ENCODE results near the gene JAKMIP1. TPM values are rescaled to one million over a fixed set of nuclear protein-coding genes. Genes with fewer than 3 reads are reported as not detected.
A peak's percentile ranks its signal among the peaks of the same experiment; 100 is the strongest.

The JAKMIP1 gene
- total RNA-seq, 4 donors from 2014 or later, result 0.67 to 1.3 (median 1.1) TPM

GRCh38 chr4:6087669-6088341, 112.5 kb downstream of the JAKMIP1 start:
- H3K36me3 ChIP-seq, result no peaks in the 10 kb centered on the region
- intact Hi-C loops (cut with DNase I), result loop anchor here (5.0 kb wide), 1 partner anchor 91 kb away; no protein-coding TSS in a partner anchor

GRCh38 chr4:6086846-6087245, 113.5 kb downstream of the JAKMIP1 start:
- intact Hi-C loops (cut with DNase I), result loop anchor here (5.0 kb wide), 1 partner anchor 90 kb away; no protein-coding TSS in a partner anchor
- Histone ChIP-seq H3K4me3 (no peak overlapping the region), H3K9me3 (no peaks in the 10 kb centered on the region), H3K27ac (no peak overlapping the region), H3K27me3 (peaks cover 0 to 14% (median 0%) of the 10 kb centered on the region in 4 donors), H3K36me3 (no peaks in the 10 kb centered on the region), H3K4me1 (no peaks in the 10 kb centered on the region)
- no peak for DNase-seq
- no peak for TF ChIP-seq POLR2A (IDR thresholded peaks at IDR 0.05)
- no peak for TF ChIP-seq CTCF (IDR thresholded peaks at IDR 0.05)
- 90 to 100% methylated on average over 3 of the region's 3 CpGs for WGBS, 2 donors

More at GRCh38 chr4:6087669-6088341, 112.5 kb downstream of the JAKMIP1 start:
- Histone ChIP-seq H3K4me1 (no peaks in the 10 kb centered on the region), H3K9me3 (no peaks in the 10 kb centered on the region), H3K27ac (no peak overlapping the region), H3K27me3 (peaks cover 0 to 15% (median 0%) of the 10 kb centered on the region in 4 donors), H3K4me3 (no peak overlapping the region)
- TF ChIP-seq CTCF (IDR thresholded peaks at IDR 0.05), result peak in 5 of 6 experiments; percentile 52 to 80 (median 63)
- TF ChIP-seq POLR2A (IDR thresholded peaks at IDR 0.05), result no peak
- 50 to 51% methylated on average over 6 to 7 of the region's 7 CpGs for WGBS, 2 donors
- DNase-seq, result no peak

- no peak for TF ChIP-seq CTCF (IDR thresholded peaks at IDR 0.05)
- TF ChIP-seq POLR2A (IDR thresholded peaks at IDR 0.05), result no peak
- no peaks in the 10 kb centered on the region for H3K9me3 ChIP-seq
- no peak overlapping the region for H3K27ac ChIP-seq
- 82 to 86% methylated on average over 15 to 16 of the region's 18 CpGs for WGBS, 2 donors
- no peak for DNase-seq
- no peak overlapping the region for H3K4me3 ChIP-seq
- intact Hi-C loops (cut with DNase I), result loop anchor here (5.0 kb wide), 1 partner anchor 89 kb away; no protein-coding TSS in a partner anchor
- H3K4me1 ChIP-seq, result no peaks in the 10 kb centered on the region
- peaks cover 0 to 8% (median 0%) of the 10 kb centered on the region in 4 donors for H3K27me3 ChIP-seq
- no peaks in the 10 kb centered on the region for H3K36me3 ChIP-seq
These were observed 114.4 kb downstream of the JAKMIP1 start for GRCh38 chr4:6085691-6086628.

- no peak for DNase-seq
- Histone ChIP-seq H3K9me3 (no peaks in the 10 kb centered on the region), H3K27ac (no peak overlapping the region), H3K4me1 (no peaks in the 10 kb centered on the region), H3K36me3 (no peaks in the 10 kb centered on the region), H3K4me3 (no peak overlapping the region), H3K27me3 (peaks cover 0 to 8% (median 0%) of the 10 kb centered on the region in 4 donors)
- WGBS, 2 donors, result 79 to 92% methylated on average over 9 to 10 of the region's 16 CpGs
- TF ChIP-seq CTCF (IDR thresholded peaks at IDR 0.05) (no peak), POLR2A (IDR thresholded peaks at IDR 0.05) (no peak)
- intact Hi-C loops (cut with DNase I), result loop anchor here (5.0 kb wide), 1 partner anchor 88 kb away; no protein-coding TSS in a partner anchor
These were observed 115.2 kb downstream of the JAKMIP1 start for GRCh38 chr4:6085028-6085690.

Measured in esophagus squamous epithelium (tissue), 5 donors.